NCI-H2107 (cell line): ENCODE data around the gene KCTD16.

Source experiments
- DNase-seq: peaks from one replicate; lab custom pipeline; 2025; lab: John Stamatoyannopoulos, UW

KCTD16 gene

DNA sequence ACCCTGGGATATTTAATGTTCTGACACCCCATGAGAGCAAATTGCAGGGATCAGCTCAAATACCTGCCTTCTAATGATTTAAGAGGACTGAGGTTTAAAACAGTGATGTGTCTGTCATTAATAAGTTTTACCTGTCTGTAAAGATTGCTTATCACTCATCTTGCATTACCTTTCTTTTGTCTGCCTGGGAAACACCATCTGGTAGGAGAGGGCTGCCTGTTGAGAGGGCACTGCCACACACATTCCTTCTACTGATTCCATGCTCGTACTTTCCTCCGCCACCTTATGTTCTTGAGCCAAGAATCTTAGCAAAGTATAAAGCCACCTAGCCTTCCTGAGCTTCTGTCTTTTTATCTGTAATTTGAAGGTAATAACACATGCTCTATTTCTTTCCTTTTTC is 118.6 kb downstream of the KCTD16 start:
- no peak for DNase-seq

- DNase-seq, result no peak
These were observed 121.4 kb downstream of the KCTD16 start for GRCh38 chr5:144292029-144292428.

GRCh38 chr5:144295284-144295683 is 124.6 kb downstream of the KCTD16 start:
- no peak for DNase-seq

GRCh38 chr5:144297081-144297480 is 126.4 kb downstream of the KCTD16 start:
- no peak for DNase-seq

- DNase-seq, result no peak
These were observed 128.0 kb downstream of the KCTD16 start for GRCh38 chr5:144298658-144299057.

DNA sequence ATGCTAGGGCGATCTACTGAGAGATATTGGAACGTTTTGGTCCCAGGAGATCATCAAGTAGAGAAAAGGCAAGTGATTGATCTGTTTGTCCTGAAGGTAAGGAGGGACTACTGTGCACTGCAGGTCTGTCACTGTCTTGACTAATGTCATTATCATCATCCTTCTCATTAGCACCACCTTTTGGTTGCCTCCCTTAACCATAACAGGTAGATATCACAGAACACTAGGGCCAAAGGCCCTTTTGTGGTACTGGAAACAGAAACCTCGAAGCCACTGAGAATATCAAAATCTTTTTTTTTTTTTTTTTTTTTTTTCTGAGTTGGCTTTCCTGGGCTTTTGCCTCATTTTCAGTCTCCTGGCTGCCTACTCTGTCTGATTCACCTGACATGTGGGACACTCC is 134.0 kb downstream of the KCTD16 start:
- no peak for DNase-seq

GRCh38 chr5:144307736-144308135 is 137.1 kb downstream of the KCTD16 start:
- no peak for DNase-seq

DNA sequence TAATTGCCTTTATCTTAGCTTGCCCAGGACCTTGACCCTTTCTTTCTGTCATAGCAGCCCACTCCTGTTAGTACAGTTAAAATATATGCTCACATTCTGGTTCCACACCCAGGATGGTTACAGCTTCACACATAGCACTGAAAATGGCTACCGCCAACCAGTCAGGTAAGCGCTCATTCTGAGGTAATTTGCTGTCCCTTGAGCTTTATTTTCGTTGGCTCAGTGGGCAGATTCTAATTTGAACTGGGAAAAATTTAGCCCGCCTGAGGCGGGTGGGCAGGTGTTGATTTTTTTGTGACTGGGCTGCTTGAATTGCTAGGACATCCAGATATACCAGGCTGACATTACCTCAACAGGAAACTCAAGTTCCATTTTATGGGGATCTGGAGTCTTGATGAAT is 137.5 kb downstream of the KCTD16 start:
- no peak for DNase-seq

GRCh38 chr5:144308906-144309670 is 138.4 kb downstream of the KCTD16 start:
- DNase-seq, result no peak

DNA sequence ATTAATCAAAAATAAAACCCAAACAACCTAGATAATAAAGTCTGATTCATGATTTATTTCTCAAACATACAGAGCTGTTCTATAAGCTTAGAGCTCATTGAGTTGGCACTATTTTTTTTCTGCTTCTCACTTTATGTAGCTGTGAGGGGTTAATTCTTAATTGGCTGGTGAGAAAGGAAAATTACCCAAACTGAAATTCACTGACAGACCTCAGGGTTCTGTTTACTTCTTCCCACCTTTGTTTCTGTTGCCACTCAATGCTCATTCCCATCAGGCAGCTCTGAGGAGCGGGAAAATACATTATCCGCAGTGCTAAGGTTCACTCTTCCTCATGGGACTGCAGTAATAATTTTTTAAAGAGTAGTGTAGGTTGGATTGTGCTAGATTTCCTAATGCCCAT is 139.9 kb downstream of the KCTD16 start:
- no peak for DNase-seq

DNA sequence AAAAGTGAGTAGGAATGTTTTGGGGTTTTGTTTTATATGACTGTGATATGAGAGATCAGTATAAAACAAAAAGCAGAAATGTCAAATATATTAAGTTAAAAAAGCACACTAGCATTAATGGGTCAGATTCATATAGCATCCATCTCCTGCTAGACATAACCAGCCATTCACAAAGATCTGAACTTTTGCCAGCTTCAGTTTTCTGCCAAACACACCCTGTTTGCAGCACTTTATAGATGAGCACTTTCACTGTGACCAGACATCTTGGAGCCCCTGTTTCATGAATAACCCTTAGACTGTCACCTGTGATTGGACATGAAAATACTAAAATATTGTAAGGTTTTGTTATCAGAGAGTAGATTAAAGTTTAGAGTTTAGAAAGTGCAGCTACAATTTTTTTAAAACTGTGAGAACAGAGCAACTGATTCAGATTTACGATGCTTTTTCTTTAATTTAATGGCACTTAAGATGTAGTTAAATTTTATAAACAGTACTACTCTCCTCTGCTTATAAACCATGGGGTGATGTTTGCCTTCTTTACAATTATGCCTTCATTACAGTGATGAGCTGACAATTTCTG is 142.6 kb downstream of the KCTD16 start:
- DNase-seq, result no peak

DNA sequence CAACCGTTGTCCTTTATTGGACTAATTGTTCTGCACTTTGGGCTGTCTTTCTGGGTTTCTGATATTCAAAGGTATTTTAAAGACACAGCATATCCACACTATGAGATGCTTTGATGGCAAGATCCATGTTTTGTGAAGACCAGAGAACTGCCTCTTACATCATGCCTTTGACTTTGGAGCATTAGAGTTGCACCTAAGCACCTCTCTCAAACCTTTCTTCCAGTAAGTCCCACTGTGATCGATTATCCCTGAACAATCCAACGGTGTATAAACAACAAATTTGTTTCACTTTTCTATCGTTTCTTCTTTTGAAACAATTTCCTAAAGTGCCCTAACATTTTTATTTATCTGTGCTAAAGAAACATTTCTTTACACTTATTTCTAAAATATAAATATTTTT is 144.4 kb downstream of the KCTD16 start:
- DNase-seq, result no peak

- DNase-seq, result no peak
These were observed 145.4 kb downstream of the KCTD16 start for GRCh38 chr5:144315994-144316634.

DNA sequence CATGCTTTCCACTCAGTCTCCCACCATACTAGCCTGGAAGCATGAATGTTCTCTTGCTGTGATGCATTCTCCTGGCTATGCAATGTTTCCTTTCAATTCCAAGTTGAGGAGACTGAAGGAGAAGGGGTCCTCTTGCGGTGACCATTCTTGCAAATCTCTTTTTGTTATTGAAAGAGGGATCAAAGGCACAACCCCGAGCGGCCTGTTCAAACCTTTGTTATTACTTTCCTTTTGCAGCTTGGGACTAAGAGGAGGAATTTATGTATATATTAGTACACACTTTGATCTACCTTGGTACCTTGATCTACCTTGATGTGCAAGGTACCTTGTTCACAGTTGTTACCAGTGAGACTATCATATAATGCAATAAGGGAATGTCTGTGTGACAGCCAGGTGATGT is 147.3 kb downstream of the KCTD16 start:
- no peak for DNase-seq

GRCh38 chr5:144318460-144318859 is 147.8 kb downstream of the KCTD16 start:
- DNase-seq, result no peak

DNA sequence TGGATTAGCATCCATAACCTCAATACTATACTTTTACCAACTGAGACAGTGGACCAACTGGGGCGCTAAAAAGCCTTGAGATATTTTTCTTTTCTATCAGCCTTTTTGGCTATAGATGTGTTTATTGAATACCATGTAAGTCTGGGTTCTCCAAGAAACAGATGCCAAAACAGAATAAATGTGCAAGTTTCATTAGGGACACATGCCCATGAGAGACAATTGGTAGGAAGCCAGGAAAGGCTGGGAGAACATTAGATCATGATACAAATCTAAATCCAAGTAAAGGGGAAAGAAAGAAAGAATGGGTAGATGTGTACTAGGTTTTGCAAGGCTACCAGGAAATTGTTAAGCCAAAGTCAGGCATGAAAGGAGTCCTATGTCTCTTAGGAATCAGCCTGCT is 152.5 kb downstream of the KCTD16 start:
- DNase-seq, result no peak

GRCh38 chr5:144325532-144325931 is 154.9 kb downstream of the KCTD16 start:
- DNase-seq, result no peak

DNA sequence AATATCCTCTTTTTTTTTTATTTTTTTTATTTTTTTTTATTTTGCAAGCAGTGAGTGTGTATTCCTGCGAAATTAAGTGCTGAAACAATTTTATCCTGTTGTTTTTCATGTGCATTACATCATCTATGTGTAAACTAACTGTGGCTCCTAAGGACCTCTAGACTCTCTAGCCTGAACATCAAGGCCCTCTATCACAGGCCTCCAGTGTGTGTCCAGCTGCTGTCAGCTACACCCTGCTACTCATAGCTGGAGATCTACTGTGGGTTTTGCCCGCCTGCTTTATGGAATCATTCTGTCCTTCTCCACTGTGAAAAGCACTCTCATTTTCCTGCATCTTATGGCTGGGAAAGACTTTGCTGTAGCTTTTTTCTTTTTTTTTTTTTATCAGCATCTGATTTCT is 157.8 kb downstream of the KCTD16 start:
- DNase-seq, result peak; percentile 25

DNA sequence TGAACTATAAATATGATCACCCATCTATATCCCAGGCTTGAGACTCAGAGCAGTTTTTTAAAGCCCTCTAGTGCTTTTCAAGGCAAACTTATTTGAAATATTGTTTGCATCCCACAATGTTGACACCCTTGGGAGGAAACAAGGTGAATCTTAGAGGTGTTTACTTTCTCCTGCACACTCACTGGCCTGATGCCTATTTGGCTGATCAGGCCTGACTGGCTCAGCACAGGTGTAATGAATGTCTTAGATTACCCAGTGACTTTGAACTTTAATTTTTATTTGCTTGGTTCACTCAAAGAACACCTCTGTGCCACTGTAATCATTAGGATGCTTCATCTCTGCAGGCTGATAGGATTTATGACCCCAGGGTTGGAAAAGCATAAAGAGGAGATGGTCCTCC is 158.3 kb downstream of the KCTD16 start:
- DNase-seq, result no peak

DNA sequence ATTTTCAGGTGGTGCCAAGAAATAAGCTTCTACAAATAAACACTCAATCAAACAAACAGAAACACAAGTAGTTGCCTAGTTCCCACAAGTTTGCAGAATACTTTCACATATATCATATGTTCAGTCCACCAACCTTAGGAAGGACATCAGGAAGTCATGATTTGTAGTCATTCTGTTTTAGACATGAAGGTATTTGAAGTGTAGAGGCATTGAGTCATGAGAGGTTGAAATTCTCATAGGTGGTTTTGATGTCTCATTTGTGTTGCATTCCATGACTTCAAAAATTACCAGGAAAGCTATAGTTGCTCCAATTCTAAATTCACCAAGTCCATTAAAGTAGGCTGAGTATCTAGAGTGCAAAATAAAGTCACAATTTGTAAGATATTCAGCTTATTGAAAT is 159.0 kb downstream of the KCTD16 start:
- no peak for DNase-seq

GRCh38 chr5:144331361-144331760 is 160.7 kb downstream of the KCTD16 start:
- no peak for DNase-seq

- no peak for DNase-seq
These were observed 161.6 kb downstream of the KCTD16 start for GRCh38 chr5:144332265-144332664.

DNA sequence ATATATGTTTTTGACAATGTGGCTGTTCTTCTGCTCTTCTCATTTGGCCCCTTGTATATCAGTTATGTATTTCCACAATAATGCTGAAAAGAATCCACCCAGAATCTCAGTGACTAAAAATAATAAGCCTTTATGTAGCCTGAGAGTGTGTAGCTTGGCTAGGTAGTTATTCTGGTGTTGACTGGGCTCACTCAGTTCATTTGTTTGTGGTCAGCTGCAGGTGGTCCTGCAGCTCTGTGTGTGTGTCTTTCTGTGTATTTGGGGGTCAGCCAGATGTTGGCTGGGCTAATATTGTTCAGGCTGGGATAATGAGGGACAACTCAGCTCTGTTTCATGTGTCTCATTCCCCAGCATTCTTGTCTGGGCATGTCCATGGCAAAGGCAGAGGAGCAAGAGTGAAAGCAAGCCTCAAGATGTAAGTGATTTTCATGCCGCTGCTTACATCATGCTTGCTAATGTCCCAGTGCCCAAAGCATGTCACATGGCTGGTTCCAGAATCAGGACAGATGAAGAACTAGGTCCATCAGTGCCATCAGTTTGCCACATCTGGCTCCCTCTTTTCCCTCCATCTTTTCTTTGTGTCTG is 162.8 kb downstream of the KCTD16 start:
- no peak for DNase-seq
